Neural progenitor cell (in vitro differentiated cells): ENCODE data around the gene FCGBP.
"Not testable (repeated sequence)": the region's sequence is repeated elsewhere in the genome, so short reads cannot be mapped to it uniquely, and the experiment has no call there.

Experiments
- CTCF ChIP-seq: fragments of 200-600 bp; sonication (generic); IDR thresholded peaks from 2 replicates; pipeline ENCODE4 v1.5.1; 2017; ENCODE audit warnings: antibody characterized with exemption, mild to moderate bottlenecking
- EZH2 ChIP-seq: fragments of 200-600 bp; sonication (generic); IDR thresholded peaks from 2 replicates; pipeline ENCODE4 v1.6.1; 2017; ENCODE audit warnings: antibody characterized with exemption, mild to moderate bottlenecking, moderate library complexity

- not testable (repeated sequence) for TF ChIP-seq CTCF, EZH2
These were observed 49.7 kb downstream of the FCGBP start for GRCh38 chr19:39884721-39885120.
